Measurements from ENCODE around the gene BHLHA15. TPM values are rescaled to one million over a fixed set of nuclear protein-coding genes. Genes with fewer than 3 reads are reported as not detected.

Gene BHLHA15
- total RNA-seq, 1 donor from 2014 or later, result not detected

- peaks cover 22% of the 10 kb centered on the region for H3K36me3 Mint-ChIP-seq
Measured at GRCh38 chr7:98206451-98207330, 4.5 kb upstream of the BHLHA15 start.

GRCh38 chr7:98209166-98209920 is 1.9 kb upstream of the BHLHA15 start:
- Mint-ChIP-seq H3K36me3 (peaks cover 12% of the 10 kb centered on the region), H3K4me1 (no peaks in the 10 kb centered on the region), H3K9me3 (no peaks in the 10 kb centered on the region), H3K27ac (peak overlapping the region; percentile 12), H3K4me3 (peak overlapping the region; percentile 60), H3K27me3 (ENCODE audit: low read depth) (peaks cover 5% of the 10 kb centered on the region)
- TF ChIP-seq CTCF (IDR thresholded peaks at IDR 0.05; ENCODE audit: unreplicated experiment), result no peak
- DNase-seq (ENCODE audit: low spot score in 2 of 2, unreplicated experiment in 2 of 2), result no peak

More at GRCh38 chr7:98206451-98207330, 4.5 kb upstream of the BHLHA15 start:
- H3K27me3 Mint-ChIP-seq (ENCODE audit: low read depth), result peaks cover 1% of the 10 kb centered on the region
- DNase-seq (ENCODE audit: low spot score in 2 of 2, unreplicated experiment in 2 of 2), result no peak
- H3K27ac Mint-ChIP-seq, result no peak overlapping the region
- no peak for TF ChIP-seq CTCF (IDR thresholded peaks at IDR 0.05; ENCODE audit: unreplicated experiment)
- H3K4me3 Mint-ChIP-seq, result no peak overlapping the region
- H3K9me3 Mint-ChIP-seq, result no peaks in the 10 kb centered on the region
- H3K4me1 Mint-ChIP-seq, result no peaks in the 10 kb centered on the region

- Mint-ChIP-seq H3K4me1 (no peaks in the 10 kb centered on the region), H3K27me3 (ENCODE audit: low read depth) (peaks cover 5% of the 10 kb centered on the region), H3K36me3 (peaks cover 8% of the 10 kb centered on the region), H3K4me3 (peak overlapping the region; percentile 60), H3K9me3 (no peaks in the 10 kb centered on the region), H3K27ac (no peak overlapping the region)
- no peak for TF ChIP-seq CTCF (IDR thresholded peaks at IDR 0.05; ENCODE audit: unreplicated experiment)
- DNase-seq (ENCODE audit: low spot score in 2 of 2, unreplicated experiment in 2 of 2), result no peak
Measured at GRCh38 chr7:98210513-98211220, 572 bp upstream of the BHLHA15 start.

- Mint-ChIP-seq H3K27ac (no peak overlapping the region), H3K27me3 (ENCODE audit: low read depth) (peaks cover 5% of the 10 kb centered on the region), H3K9me3 (no peaks in the 10 kb centered on the region), H3K36me3 (peaks cover 3% of the 10 kb centered on the region), H3K4me3 (peak overlapping the region; percentile 58), H3K4me1 (no peaks in the 10 kb centered on the region)
- DNase-seq (ENCODE audit: low spot score in 2 of 2, unreplicated experiment in 2 of 2), result no peak
- TF ChIP-seq CTCF (IDR thresholded peaks at IDR 0.05; ENCODE audit: unreplicated experiment), result no peak
Measured at GRCh38 chr7:98211676-98212531, 665 bp downstream of the BHLHA15 start.
